H9 (cell line): ENCODE data around the gene STBD1. TPM values are rescaled to one million over a fixed set of nuclear protein-coding genes. Genes with fewer than 3 reads are reported as not detected.

Source experiments
- DNase-seq: peaks from one replicate; pipeline ENCODE4 v3.0.0-alpha.2; 2017
- H2AFZ ChIP-seq: one replicate; pipeline ENCODE4 v1.6.1; 2013; ENCODE audit warnings: mild to moderate bottlenecking, low read length, control low read depth, moderate library complexity
- H2AK5ac ChIP-seq: 2 replicates; pipeline ENCODE4 v1.6.1; 2013; ENCODE audit warnings: low read length, control low read depth, mixed read lengths; ENCODE audit not compliant: insufficient read length
- H2BK120ac ChIP-seq: one replicate; pipeline ENCODE4 v1.6.1; 2013; ENCODE audit warnings: low read depth, mild to moderate bottlenecking, low read length, control low read depth, inconsistent platforms; ENCODE audit not compliant: poor library complexity, severe bottlenecking
- H2BK12ac ChIP-seq: 2 replicates; pipeline ENCODE4 v1.6.1; 2013; ENCODE audit warnings: low read length, control low read depth, mixed read lengths, low read depth; ENCODE audit not compliant: insufficient read length
- H2BK15ac ChIP-seq: 2 replicates; pipeline ENCODE4 v1.6.1; 2013; ENCODE audit warnings: low read depth, low read length, control low read depth
- H2BK20ac ChIP-seq: one replicate; pipeline ENCODE4 v1.6.1; 2013; ENCODE audit warnings: low read depth, mild to moderate bottlenecking, low read length, control low read depth, inconsistent platforms; ENCODE audit not compliant: poor library complexity, severe bottlenecking
- H2BK5ac ChIP-seq: 2 replicates; pipeline ENCODE4 v1.6.1; 2013; ENCODE audit warnings: low read length, control low read depth, mixed read lengths; ENCODE audit not compliant: insufficient read length
- H3K14ac ChIP-seq: 2 replicates; pipeline ENCODE4 v1.6.1; 2013; ENCODE audit warnings: low read length, control low read depth; ENCODE audit not compliant: insufficient read depth
- H3K18ac ChIP-seq: 2 replicates; pipeline ENCODE4 v1.6.1; 2013; ENCODE audit warnings: low read depth, mild to moderate bottlenecking, mixed read lengths, low read length, control low read depth; ENCODE audit not compliant: insufficient read length
- H3K23ac ChIP-seq: 2 replicates; pipeline ENCODE4 v1.6.1; 2013; ENCODE audit warnings: low read length, control low read depth, mixed read lengths, low read depth; ENCODE audit not compliant: insufficient read length
- H3K23me2 ChIP-seq: 2 replicates; pipeline ENCODE4 v1.6.1; 2013; ENCODE audit warnings: low read depth, mild to moderate bottlenecking, mixed read lengths, low read length, control low read depth; ENCODE audit not compliant: insufficient read length, poor library complexity, severe bottlenecking
- H3K27ac ChIP-seq: 2 replicates; pipeline ENCODE4 v1.5.1; 2013; ENCODE audit warnings: low read length, control low read depth, mixed read lengths, low read depth; ENCODE audit not compliant: insufficient read length
- H3K27me3 ChIP-seq: 2 replicates; pipeline ENCODE4 v1.6.1; 2013; ENCODE audit warnings: low read length, control low read depth, inconsistent platforms; ENCODE audit not compliant: insufficient read depth
- H3K4ac ChIP-seq: 2 replicates; pipeline ENCODE4 v1.6.1; 2013; ENCODE audit warnings: low read depth, mild to moderate bottlenecking, control low read depth, inconsistent platforms, low read length, moderate library complexity
- H3K4me1 ChIP-seq: 2 replicates; pipeline ENCODE4 v1.6.1; 2013; ENCODE audit warnings: low read length, control low read depth, inconsistent platforms; ENCODE audit not compliant: insufficient read depth
- H3K4me2 ChIP-seq: 2 replicates; pipeline ENCODE4 v1.6.1; 2013; ENCODE audit warnings: low read length, control low read depth, mixed read lengths; ENCODE audit not compliant: insufficient read length, insufficient read depth
- H3K56ac ChIP-seq: 2 replicates; pipeline ENCODE4 v1.6.1; 2013; ENCODE audit warnings: low read depth, mild to moderate bottlenecking, mixed read lengths, low read length, control low read depth; ENCODE audit not compliant: insufficient read length
- H3K79me1 ChIP-seq: 2 replicates; pipeline ENCODE4 v1.6.1; 2013; ENCODE audit warnings: low read depth, mild to moderate bottlenecking, moderate library complexity, low read length, control low read depth, inconsistent platforms; ENCODE audit not compliant: insufficient read depth, poor library complexity, severe bottlenecking
- H3K79me2 ChIP-seq: 2 replicates; pipeline ENCODE4 v1.6.1; 2013; ENCODE audit warnings: low read length, control low read depth, inconsistent platforms; ENCODE audit not compliant: insufficient read depth
- H3K9ac ChIP-seq: 2 replicates; pipeline ENCODE4 v1.6.1; 2013; ENCODE audit warnings: low read length, control low read depth, mixed read lengths; ENCODE audit not compliant: insufficient read length; ENCODE audit errors: extremely low read depth
- H3K9me3 ChIP-seq: one replicate; pipeline ENCODE4 v1.6.1; 2013; ENCODE audit warnings: low read depth, low read length, inconsistent platforms; ENCODE audit not compliant: control insufficient read depth
- H3T11ph ChIP-seq: one replicate; pipeline ENCODE4 v1.6.1; 2013; ENCODE audit warnings: mild to moderate bottlenecking, low read length, control low read depth, inconsistent platforms
- H4K20me1 ChIP-seq: one replicate; pipeline ENCODE4 v1.6.1; 2013; ENCODE audit not compliant: control insufficient read depth, insufficient read length, insufficient read depth
- H4K5ac ChIP-seq: 2 replicates; pipeline ENCODE4 v1.6.1; 2013; ENCODE audit warnings: low read depth, mild to moderate bottlenecking, mixed read lengths, low read length, control low read depth; ENCODE audit not compliant: insufficient read length
- H4K8ac ChIP-seq: replicated peaks from 2 replicates; pipeline ENCODE4 v1.6.1; 2013; ENCODE audit warnings: low read length, control low read depth, mixed read lengths, low read depth; ENCODE audit not compliant: insufficient read length
- H4K91ac ChIP-seq: 2 replicates; pipeline ENCODE4 v1.6.1; 2013; ENCODE audit warnings: low read depth, mild to moderate bottlenecking, moderate library complexity, mixed read lengths, low read length, control low read depth; ENCODE audit not compliant: insufficient read length
- H3K27ac Mint-ChIP-seq, 3 experiments: 2 replicates in 2 of 3; 3 replicates in 1 of 3; pipeline ENCODE4 v1.8.0; 2020 to 2021; ENCODE audit warnings: mixed read lengths in 3 of 3, mild to moderate bottlenecking in 1 of 3, moderate library complexity in 1 of 3
- H3K27me3 Mint-ChIP-seq: 2 replicates; pipeline ENCODE4 v1.8.0; 2021; ENCODE audit warnings: low read depth, mild to moderate bottlenecking, moderate library complexity, mixed read lengths
- H3K36me3 Mint-ChIP-seq, 3 experiments: 2 replicates in 2 of 3; 3 replicates in 1 of 3; pipeline ENCODE4 v1.8.0; 2020 to 2021; ENCODE audit warnings: low read depth in 3 of 3, mixed read lengths in 3 of 3; ENCODE audit not compliant: insufficient read depth in 1 of 3
- H3K4me1 Mint-ChIP-seq, 2 experiments: 2 replicates each; pipeline ENCODE4 v1.8.0; 2020; ENCODE audit warnings: mixed read lengths in 2 of 2
- H3K4me3 Mint-ChIP-seq, 2 experiments: 2 replicates in 1 of 2; 3 replicates in 1 of 2; pipeline ENCODE4 v1.8.0; 2020 to 2021; ENCODE audit warnings: mild to moderate bottlenecking in 2 of 2, mixed read lengths in 2 of 2, moderate library complexity in 1 of 2
- H3K9me3 Mint-ChIP-seq, 2 experiments: 2 replicates in 1 of 2; 3 replicates in 1 of 2; pipeline ENCODE4 v1.8.0; 2020; ENCODE audit warnings: mild to moderate bottlenecking in 2 of 2, mixed read lengths in 2 of 2, moderate library complexity in 1 of 2
- CTCF ChIP-seq: fragments of 200-600 bp; sonication (generic); conservative IDR thresholded peaks from 3 replicates; pipeline ENCODE4 v1.8.0; 2021; ENCODE audit warnings: antibody characterized with exemption, mild to moderate bottlenecking
- WGBS: extraction: QIAGEN DNeasy Blood & Tissue Kit; methylation state at CpG from one replicate; pipeline ENCODE4 v1.1.7; 2013; ENCODE audit warnings: missing lambda C conversion rate, low lambda C conversion rate, mixed read lengths; ENCODE audit not compliant: insufficient read length; ENCODE audit errors: extremely low coverage; 5-methylcytosine and 5-hydroxymethylcytosine counted together
- total RNA-seq: library from RNA; stranded (reverse); gene quantifications from 2 replicates; pipeline ENCODE4 v1.2.1, GENCODE V29; 2021

Gene STBD1
- total RNA-seq, 1 experiment from 2014 or later = 1.1 TPM

- H4K20me1 ChIP-seq = no peaks in the 10 kb centered on the region
- no peak overlapping the region for H4K8ac ChIP-seq
- H2BK20ac ChIP-seq = no peak overlapping the region
- H2AFZ ChIP-seq = no peak overlapping the region
- H3K4ac ChIP-seq = no peak overlapping the region
- H3K14ac ChIP-seq = no peak overlapping the region
- no peak overlapping the region for H3K4me2 ChIP-seq
- H3K9ac ChIP-seq = no peak overlapping the region
- H3K18ac ChIP-seq = no peak overlapping the region
- WGBS = no CpG with 5 or more reads among the region's 3 CpGs
- peaks cover 4% of the 10 kb centered on the region; the same call in 1 of the 2 replicates for H3K27me3 ChIP-seq
- H3K79me2 ChIP-seq = no peaks in the 10 kb centered on the region
- H3K23ac ChIP-seq = no peak overlapping the region
- no peak overlapping the region for H3K27ac ChIP-seq
- H3K36me3 Mint-ChIP-seq = peaks cover 6 to 15% (median 12%) of the 10 kb centered on the region in 3 experiments; a peak in 5 of 7 replicates
- H3K4me3 Mint-ChIP-seq = no peak overlapping the region
- H2BK120ac ChIP-seq = no peak overlapping the region
- H4K91ac ChIP-seq = no peak overlapping the region
- H3K27ac Mint-ChIP-seq = no peak overlapping the region
- no peak overlapping the region for H2AK5ac ChIP-seq
- no peak overlapping the region for H4K5ac ChIP-seq
- TF ChIP-seq CTCF = no peak
- H2BK15ac ChIP-seq = no peak overlapping the region
- no peak overlapping the region for H2BK12ac ChIP-seq
- peaks cover 1% of the 10 kb centered on the region; the same call in 1 of the 2 replicates for H3K4me1 ChIP-seq
- H3T11ph ChIP-seq = no peak overlapping the region
- no peaks in the 10 kb centered on the region; a peak in 1 of 5 replicates for H3K9me3 Mint-ChIP-seq
- peaks cover 12% of the 10 kb centered on the region for H3K27me3 Mint-ChIP-seq
- H2BK5ac ChIP-seq = no peak overlapping the region
- DNase-seq = no peak
- H3K9me3 ChIP-seq = no peaks in the 10 kb centered on the region
- no peaks in the 10 kb centered on the region for H3K79me1 ChIP-seq
- peaks cover 15% of the 10 kb centered on the region for H3K23me2 ChIP-seq
- H3K56ac ChIP-seq = no peak overlapping the region
- H3K4me1 Mint-ChIP-seq = peaks cover 6 to 17% of the 10 kb centered on the region in 2 experiments
These were observed 3.5 kb downstream of the STBD1 start for GRCh38 chr4:76309939-76310550.
